K562 (cell line): ENCODE results near the gene TUBA3C. TPM values are rescaled to one million over a fixed set of nuclear protein-coding genes. Genes with fewer than 3 reads are reported as not detected.

Experiments used
- ATAC-seq: fragments of 200-7000 bp; cut with Tn5 transposase; 3 replicates; pipeline ENCODE4 v1.9.1; 2020; ENCODE audit warnings: moderate library complexity
- BruUV-seq: library from RNA; stranded (reverse); fragments of 400-500 nt; replicated peaks from 2 replicates; lab custom pipeline; 2021; lab: Mats Ljungman, UMichigan
- CTCF ChIA-PET: fragments of 300-600 bp; formaldehyde crosslinking; extraction: SDS; loops from one replicate; lab custom pipeline; 2021; ENCODE audit warnings: low intra/inter-chr PET ratio; lab: Yijun Ruan, JAX
- POLR2A ChIA-PET: fragments of 300-600, 350-650 bp; sonication (Branson Sonifier 250); formaldehyde crosslinking; extraction: SDS; loops from one replicate; lab custom pipeline; 2021; ENCODE audit warnings: antibody characterized with exemption, inconsistent platforms; lab: Yijun Ruan, JAX
- DNase-seq, 4 experiments: peaks; one replicate each; pipeline versions ENCODE4 v3.0.0 to v3.0.0-alpha.2; 2011 to 2018; ENCODE audit warnings: low spot score in 3 of 4, mixed read lengths in 3 of 4; ENCODE audit errors: extremely low read depth in 1 of 4
- FAIRE-seq: peaks from 2 replicates; lab custom pipeline; 2011; peaks lifted over from hg19 to GRCh38; lab: Jason Lieb, UNC
- H2AFZ ChIP-seq: 2 replicates; pipeline ENCODE4 v1.6.0; 2011; ENCODE audit warnings: low read depth, low read length, control low read depth, inconsistent platforms
- H3K27ac ChIP-seq: fragments of 200-600 bp; 3 replicates; pipeline ENCODE4 v1.8.0; 2011; ENCODE audit warnings: low read depth, mild to moderate bottlenecking, control low read depth, inconsistent platforms, low read length, moderate library complexity, mixed read lengths; ENCODE audit errors: extremely low read depth
- H3K27me3 ChIP-seq, 2 experiments: fragments of 300-600 bp in 1 of 2; 2 replicates in 1 of 2; 3 replicates in 1 of 2; pipeline versions ENCODE4 v1.6.0 to v1.8.0; 2011; ENCODE audit warnings: inconsistent platforms in 2 of 2, low read length in 2 of 2, mild to moderate bottlenecking in 1 of 2, mixed read lengths in 1 of 2, moderate library complexity in 1 of 2; ENCODE audit not compliant: control insufficient read depth in 2 of 2, insufficient read depth in 2 of 2
- H3K36me3 ChIP-seq: fragments of 300-600 bp; 3 replicates; pipeline ENCODE4 v1.8.0; 2011; ENCODE audit warnings: mild to moderate bottlenecking, low read length, inconsistent platforms; ENCODE audit not compliant: control insufficient read depth, insufficient read depth
- H3K4me1 ChIP-seq, 2 experiments: fragments of 200-600 bp in 1 of 2; replicated peaks in 1 of 2; 2 replicates in 1 of 2; 3 replicates in 1 of 2; pipeline versions ENCODE4 v1.5.1 to v1.8.0; 2011; ENCODE audit warnings: inconsistent platforms in 2 of 2, low read length in 2 of 2, mild to moderate bottlenecking in 1 of 2, mixed read lengths in 1 of 2, moderate library complexity in 1 of 2; ENCODE audit not compliant: control insufficient read depth in 2 of 2, insufficient read depth in 2 of 2
- H3K4me2 ChIP-seq: 2 replicates; pipeline ENCODE4 v1.6.1; 2011; ENCODE audit warnings: low read length, control low read depth, inconsistent platforms, mixed read lengths; ENCODE audit not compliant: insufficient read depth
- H3K4me3 ChIP-seq: fragments of 200-600 bp; sonication (generic), shearing (Covaris generic); 2 replicates; pipeline ENCODE4 v1.5.1; 2016; ENCODE audit warnings: control low read depth, inconsistent platforms
- H3K79me2 ChIP-seq: fragments of 200-600 bp; 3 replicates; pipeline ENCODE4 v1.8.0; 2011; ENCODE audit warnings: low read length, inconsistent platforms; ENCODE audit not compliant: control insufficient read depth, insufficient read depth
- H3K9ac ChIP-seq, 2 experiments: 2 replicates each; pipeline versions ENCODE4 v1.6.0 to v1.6.1; 2011; ENCODE audit warnings: low read depth in 2 of 2, low read length in 2 of 2, control low read depth in 1 of 2, inconsistent platforms in 1 of 2, mild to moderate bottlenecking in 1 of 2, mixed read lengths in 1 of 2; ENCODE audit not compliant: insufficient read depth in 1 of 2
- H3K9me1 ChIP-seq: one replicate; pipeline ENCODE4 v1.6.0; 2011; ENCODE audit warnings: inconsistent platforms, mild to moderate bottlenecking, low read length, moderate library complexity; ENCODE audit not compliant: control insufficient read depth, insufficient read depth
- H3K9me3 ChIP-seq: replicated peaks from 2 replicates; pipeline ENCODE4 v1.5.1; 2011; ENCODE audit warnings: low read depth, low read length, inconsistent platforms; ENCODE audit not compliant: control insufficient read depth, insufficient read depth
- H4K20me1 ChIP-seq: replicated peaks from 2 replicates; pipeline ENCODE4 v1.6.1; 2011; ENCODE audit warnings: low read length, inconsistent platforms, mixed read lengths; ENCODE audit not compliant: control insufficient read depth, insufficient read depth
- BCOR ChIP-seq: fragments of 450-650 bp; IDR thresholded peaks from 2 replicates; pipeline ENCODE4 v1.6.1; 2016
- CBX2 ChIP-seq: fragments of 200-600 bp; sonication (generic); IDR thresholded peaks from one replicate; pipeline ENCODE4 v1.6.1; 2012; ENCODE audit warnings: mild to moderate bottlenecking, low read length, inconsistent platforms; ENCODE audit not compliant: insufficient read depth, poor library complexity, severe bottlenecking
- CHD2 ChIP-seq: IDR thresholded peaks from 2 replicates; pipeline ENCODE4 v1.6.1; 2011; ENCODE audit warnings: low read depth, low read length
- CHD4 ChIP-seq: fragments of 200-600 bp; sonication (generic); IDR thresholded peaks from 3 replicates; pipeline ENCODE4 v1.6.1; 2012; ENCODE audit warnings: low read depth, mild to moderate bottlenecking, mixed read lengths, low read length, inconsistent platforms; ENCODE audit not compliant: insufficient read depth, insufficient replicate concordance, poor library complexity, severe bottlenecking
- CREB1 ChIP-seq, 2 experiments: sonication (generic) in 1 of 2; formaldehyde crosslinking in 1 of 2; IDR thresholded peaks; 2 replicates each; pipeline versions ENCODE4 v1.6.1 to v1.8.0; 2012 to 2022; ENCODE audit warnings: inconsistent platforms in 1 of 2, mild to moderate bottlenecking in 1 of 2, missing genetic modification reagents in 1 of 2, moderate library complexity in 1 of 2
- ILK ChIP-seq: fragments of 450-650 bp; IDR thresholded peaks from 2 replicates; pipeline ENCODE4 v1.6.1; 2016; ENCODE audit warnings: missing genetic modification characterization, low read depth, mild to moderate bottlenecking, missing compliant biosample characterization, moderate library complexity, borderline replicate concordance
- KLF16 ChIP-seq: IDR thresholded peaks from 2 replicates; pipeline ENCODE4 v1.6.1; 2016; ENCODE audit warnings: antibody characterized with exemption
- RBBP5 ChIP-seq: fragments of 200-600 bp; sonication (generic); IDR thresholded peaks from 2 replicates; pipeline ENCODE4 v1.6.1; 2012; ENCODE audit warnings: borderline replicate concordance, mild to moderate bottlenecking, low read length, control low read depth, inconsistent platforms; ENCODE audit not compliant: insufficient read depth, poor library complexity, severe bottlenecking
- SMARCB1 ChIP-seq: IDR thresholded peaks from 2 replicates; pipeline ENCODE4 v1.6.1; 2011; ENCODE audit warnings: improper control_type of control experiment, low read depth; ENCODE audit not compliant: insufficient read length
- SOX6 ChIP-seq: fragments of 450-650 bp; IDR thresholded peaks from 2 replicates; pipeline ENCODE4 v1.6.1; 2014; ENCODE audit warnings: mild to moderate bottlenecking
- U2AF1 ChIP-seq: fragments of 200-400 bp; formaldehyde crosslinking; optimal IDR thresholded peaks from 2 replicates; pipeline ENCODE3; 2017; ENCODE audit warnings: mild to moderate bottlenecking, low read depth, low read length, moderate library complexity
- YBX1 ChIP-seq: fragments of 450-650 bp; IDR thresholded peaks from 2 replicates; pipeline ENCODE4 v1.7.1; 2016; ENCODE audit warnings: mild to moderate bottlenecking
- ZC3H11A ChIP-seq: IDR thresholded peaks from 2 replicates; pipeline ENCODE4 v1.6.1; 2012; ENCODE audit warnings: low read depth, low read length, improper control_type of control experiment
- ZNF778 ChIP-seq: fragments of 450-650 bp; formaldehyde crosslinking; IDR thresholded peaks from 2 replicates; pipeline ENCODE4 v1.4.0; 2020; ENCODE audit warnings: mild to moderate bottlenecking, moderate library complexity
- WGBS: fragments of 100-300 bp; shearing (Covaris generic); methylation state at CpG from one replicate; pipeline ENCODE4 v1.1.6; 2016; ENCODE audit warnings: low coverage, mixed read lengths; ENCODE audit not compliant: insufficient coverage; ENCODE audit errors: missing lambda C conversion rate; 5-methylcytosine and 5-hydroxymethylcytosine counted together
- in situ Hi-C: fragments of 300-500 bp; cut with MboI; formaldehyde crosslinking; loops from 4 replicates; pipeline ENCODE4 v1.15.0; 2018; ENCODE audit warnings: inconsistent platforms, mixed read lengths
- intact Hi-C: fragments of 100-400 bp; cut with micrococcal nuclease; formaldehyde crosslinking; loops from 2 replicates; pipeline ENCODE4 v1.14.2; 2022
- polyA plus RNA-seq, 8 experiments: library from polyadenylated mRNA; depleted of rRNA in 4 of 8; stranded (reverse) in 5 of 8; unstranded in 3 of 8; fragments of >200 nt; fragmentation: Nextera tagmentation in 2 of 8; fragmentation: Illumina TruSeq in 1 of 8; extraction: Ambion mirVana in 2 of 8; extraction: Trizol in 1 of 8; gene quantifications; 2 replicates each; pipeline versions ENCODE4 v1.2.1 to v1.2.3, GENCODE V29; 2011 to 2014; ENCODE audit warnings: inconsistent platforms in 1 of 8, missing spikeins in 1 of 8
- total RNA-seq, 7 experiments: library from RNA; depleted of rRNA in 6 of 7; stranded (reverse); fragments of >200 nt in 6 of 7; fragmentation: Illumina TruSeq in 2 of 7; extraction: Trizol in 2 of 7; gene quantifications; 2 replicates each; pipeline versions ENCODE4 v1.2.1 to v1.2.3, GENCODE V29; 2011 to 2021; ENCODE audit warnings: low replicate concordance in 1 of 7
- TF ChIP-seq, protein P1 (sequence below), 2 experiments: IDR thresholded peaks; 2 replicates each; pipeline ENCODE4 v1.6.1; 2011; ENCODE audit warnings: borderline replicate concordance in 1 of 2, control low read depth in 1 of 2, low read depth in 1 of 2, low read length in 1 of 2, mild to moderate bottlenecking in 1 of 2, mixed read lengths in 1 of 2, moderate library complexity in 1 of 2; ENCODE audit not compliant: insufficient read depth in 1 of 2, insufficient read length in 1 of 2, poor library complexity in 1 of 2, severe bottlenecking in 1 of 2; ENCODE audit errors: extremely low read depth in 1 of 2
- TF ChIP-seq, protein P2 (sequence below): fragments of 250-450 bp; sonication (Bioruptor Pico); IDR thresholded peaks from 2 replicates; pipeline ENCODE4 v1.5.0; 2021
- TF ChIP-seq, protein P3 (sequence below): fragments of 450-650 bp; IDR thresholded peaks from 2 replicates; pipeline ENCODE4 v1.6.1; 2014; ENCODE audit warnings: low read depth, mild to moderate bottlenecking, moderate library complexity, borderline replicate concordance
- TF ChIP-seq, protein P4 (sequence below): fragments of 250-450 bp; sonication (Bioruptor Pico); IDR thresholded peaks from 2 replicates; pipeline ENCODE4 v1.5.0; 2020; ENCODE audit warnings: mild to moderate bottlenecking, borderline replicate concordance

Gene TUBA3C
- total and polyA plus RNA-seq, 9 of the 15 experiments (the other 6 are each of a cell fraction or from before 2014, with no cell fraction given): 0.10 to 4.2 (median 2.2) TPM

DNA sequence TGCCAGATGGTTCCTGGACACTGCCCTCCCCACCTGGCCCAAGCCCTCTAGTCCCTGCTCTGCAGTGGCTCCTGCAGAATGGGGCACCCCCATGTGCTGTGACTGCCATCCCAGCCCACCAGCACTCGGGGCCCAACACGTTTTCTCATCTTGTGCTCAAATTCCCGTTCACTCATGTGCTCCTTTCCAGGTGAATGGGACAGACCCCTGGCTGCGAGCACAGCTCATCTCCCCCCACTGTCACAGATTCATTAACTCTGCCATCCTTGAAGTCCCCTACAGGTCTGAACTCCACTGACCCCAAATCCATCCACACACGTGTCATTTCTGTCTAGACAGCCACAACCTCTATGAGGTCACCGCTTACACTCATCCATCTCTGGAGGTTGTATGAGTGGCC, 23.6 kb downstream of the TUBA3C start:
- H3K36me3 ChIP-seq: no peaks in the 10 kb centered on the region
- no peak overlapping the region for H3K27ac ChIP-seq
- ATAC-seq: no peak
- in situ Hi-C loops: no loop called here
- H3K9me3 ChIP-seq: no peaks in the 10 kb centered on the region
- BruUV-seq: no TSS peak
- intact Hi-C loops: no loop called here
- H3K4me2 ChIP-seq: no peak overlapping the region
- H3K9me1 ChIP-seq: no peaks in the 10 kb centered on the region
- no peak overlapping the region for H3K4me3 ChIP-seq
- POLR2A ChIA-PET: no interaction called here
- no peak for FAIRE-seq
- H3K4me1 ChIP-seq: peaks cover 0 to 5% of the 10 kb centered on the region in 2 experiments; a peak in 2 of 5 replicates
- no peaks in the 10 kb centered on the region for H4K20me1 ChIP-seq
- no peak overlapping the region for H2AFZ ChIP-seq
- whole genome bisulfite sequencing: 4% methylated on average over 5 of the region's 6 CpGs
- no peaks in the 10 kb centered on the region for H3K79me2 ChIP-seq
- no peak for DNase-seq
- no peaks in the 10 kb centered on the region for H3K27me3 ChIP-seq
- H3K9ac ChIP-seq: no peak overlapping the region
- CTCF ChIA-PET: no interaction called here
- TF ChIP-seq YBX1: no peak
- no peak for TF ChIP-seq CHD4
- no peak for TF ChIP-seq CBX2
- TF ChIP-seq, protein P1, sequence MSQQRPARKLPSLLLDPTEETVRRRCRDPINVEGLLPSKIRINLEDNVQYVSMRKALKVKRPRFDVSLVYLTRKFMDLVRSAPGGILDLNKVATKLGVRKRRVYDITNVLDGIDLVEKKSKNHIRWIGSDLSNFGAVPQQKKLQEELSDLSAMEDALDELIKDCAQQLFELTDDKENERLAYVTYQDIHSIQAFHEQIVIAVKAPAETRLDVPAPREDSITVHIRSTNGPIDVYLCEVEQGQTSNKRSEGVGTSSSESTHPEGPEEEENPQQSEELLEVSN (IDR thresholded peaks at IDR 0.05; ENCODE audit: borderline replicate concordance in 1 of 2, extremely low read depth in 1 of 2, insufficient read depth in 1 of 2, insufficient read length in 1 of 2, low read depth in 1 of 2, low read length in 1 of 2, poor library complexity in 1 of 2, severe bottlenecking in 1 of 2): no peak
- TF ChIP-seq CHD2: no peak
- no peak for TF ChIP-seq CREB1 (IDR thresholded peaks at IDR 0.05)
- no peak for TF ChIP-seq CREB1 (CRISPR knock-in tag; IDR thresholded peaks at IDR 0.05)
- no peak for TF ChIP-seq KLF16
- TF ChIP-seq RBBP5: no peak
- TF ChIP-seq, protein P2, sequence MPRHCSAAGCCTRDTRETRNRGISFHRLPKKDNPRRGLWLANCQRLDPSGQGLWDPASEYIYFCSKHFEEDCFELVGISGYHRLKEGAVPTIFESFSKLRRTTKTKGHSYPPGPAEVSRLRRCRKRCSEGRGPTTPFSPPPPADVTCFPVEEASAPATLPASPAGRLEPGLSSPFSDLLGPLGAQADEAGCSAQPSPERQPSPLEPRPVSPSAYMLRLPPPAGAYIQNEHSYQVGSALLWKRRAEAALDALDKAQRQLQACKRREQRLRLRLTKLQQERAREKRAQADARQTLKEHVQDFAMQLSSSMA: no peak
- no peak for TF ChIP-seq ZNF778 (CRISPR knock-in tag)
- TF ChIP-seq, protein P3, sequence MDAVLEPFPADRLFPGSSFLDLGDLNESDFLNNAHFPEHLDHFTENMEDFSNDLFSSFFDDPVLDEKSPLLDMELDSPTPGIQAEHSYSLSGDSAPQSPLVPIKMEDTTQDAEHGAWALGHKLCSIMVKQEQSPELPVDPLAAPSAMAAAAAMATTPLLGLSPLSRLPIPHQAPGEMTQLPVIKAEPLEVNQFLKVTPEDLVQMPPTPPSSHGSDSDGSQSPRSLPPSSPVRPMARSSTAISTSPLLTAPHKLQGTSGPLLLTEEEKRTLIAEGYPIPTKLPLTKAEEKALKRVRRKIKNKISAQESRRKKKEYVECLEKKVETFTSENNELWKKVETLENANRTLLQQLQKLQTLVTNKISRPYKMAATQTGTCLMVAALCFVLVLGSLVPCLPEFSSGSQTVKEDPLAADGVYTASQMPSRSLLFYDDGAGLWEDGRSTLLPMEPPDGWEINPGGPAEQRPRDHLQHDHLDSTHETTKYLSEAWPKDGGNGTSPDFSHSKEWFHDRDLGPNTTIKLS: no peak
- no peak for TF ChIP-seq U2AF1
- TF ChIP-seq BCOR: no peak
- no peak for TF ChIP-seq ZC3H11A
- TF ChIP-seq SMARCB1: no peak
- no peak for TF ChIP-seq SOX6
- TF ChIP-seq, protein P4, sequence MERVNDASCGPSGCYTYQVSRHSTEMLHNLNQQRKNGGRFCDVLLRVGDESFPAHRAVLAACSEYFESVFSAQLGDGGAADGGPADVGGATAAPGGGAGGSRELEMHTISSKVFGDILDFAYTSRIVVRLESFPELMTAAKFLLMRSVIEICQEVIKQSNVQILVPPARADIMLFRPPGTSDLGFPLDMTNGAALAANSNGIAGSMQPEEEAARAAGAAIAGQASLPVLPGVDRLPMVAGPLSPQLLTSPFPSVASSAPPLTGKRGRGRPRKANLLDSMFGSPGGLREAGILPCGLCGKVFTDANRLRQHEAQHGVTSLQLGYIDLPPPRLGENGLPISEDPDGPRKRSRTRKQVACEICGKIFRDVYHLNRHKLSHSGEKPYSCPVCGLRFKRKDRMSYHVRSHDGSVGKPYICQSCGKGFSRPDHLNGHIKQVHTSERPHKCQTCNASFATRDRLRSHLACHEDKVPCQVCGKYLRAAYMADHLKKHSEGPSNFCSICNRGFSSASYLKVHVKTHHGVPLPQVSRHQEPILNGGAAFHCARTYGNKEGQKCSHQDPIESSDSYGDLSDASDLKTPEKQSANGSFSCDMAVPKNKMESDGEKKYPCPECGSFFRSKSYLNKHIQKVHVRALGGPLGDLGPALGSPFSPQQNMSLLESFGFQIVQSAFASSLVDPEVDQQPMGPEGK: no peak
- TF ChIP-seq ILK (tag): no peak
